ENCODE measurements around the gene ARMC3.

Gene ARMC3

GRCh38 chr10:22997096-22997495 lies 69.2 kb downstream of the ARMC3 start:
- DNase-seq, result no peak

DNA sequence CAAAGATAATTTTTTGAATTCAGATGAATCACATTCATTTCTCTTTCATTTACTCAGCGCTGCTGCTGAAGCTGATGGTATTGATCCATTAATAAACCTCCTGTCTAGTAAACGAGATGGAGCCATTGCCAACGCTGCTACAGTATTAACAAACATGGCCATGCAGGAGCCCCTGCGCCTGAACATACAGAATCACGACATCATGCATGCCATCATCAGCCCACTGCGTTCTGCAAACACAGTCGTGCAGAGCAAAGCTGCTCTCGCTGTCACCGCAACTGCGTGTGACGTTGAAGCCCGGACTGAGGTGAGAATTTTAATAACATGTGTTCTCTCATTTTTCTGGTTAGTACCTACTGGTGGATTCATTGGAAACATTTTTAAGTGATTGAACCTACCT lies 70.2 kb downstream of the ARMC3 start:
- no peak for DNase-seq

GRCh38 chr10:22999942-23000341 lies 72.1 kb downstream of the ARMC3 start:
- no peak for DNase-seq

- DNase-seq, result no peak
Observed at GRCh38 chr10:23001901-23002516, 74.2 kb downstream of the ARMC3 start.

GRCh38 chr10:23005150-23005549 lies 77.3 kb downstream of the ARMC3 start:
- DNase-seq, result no peak

DNA sequence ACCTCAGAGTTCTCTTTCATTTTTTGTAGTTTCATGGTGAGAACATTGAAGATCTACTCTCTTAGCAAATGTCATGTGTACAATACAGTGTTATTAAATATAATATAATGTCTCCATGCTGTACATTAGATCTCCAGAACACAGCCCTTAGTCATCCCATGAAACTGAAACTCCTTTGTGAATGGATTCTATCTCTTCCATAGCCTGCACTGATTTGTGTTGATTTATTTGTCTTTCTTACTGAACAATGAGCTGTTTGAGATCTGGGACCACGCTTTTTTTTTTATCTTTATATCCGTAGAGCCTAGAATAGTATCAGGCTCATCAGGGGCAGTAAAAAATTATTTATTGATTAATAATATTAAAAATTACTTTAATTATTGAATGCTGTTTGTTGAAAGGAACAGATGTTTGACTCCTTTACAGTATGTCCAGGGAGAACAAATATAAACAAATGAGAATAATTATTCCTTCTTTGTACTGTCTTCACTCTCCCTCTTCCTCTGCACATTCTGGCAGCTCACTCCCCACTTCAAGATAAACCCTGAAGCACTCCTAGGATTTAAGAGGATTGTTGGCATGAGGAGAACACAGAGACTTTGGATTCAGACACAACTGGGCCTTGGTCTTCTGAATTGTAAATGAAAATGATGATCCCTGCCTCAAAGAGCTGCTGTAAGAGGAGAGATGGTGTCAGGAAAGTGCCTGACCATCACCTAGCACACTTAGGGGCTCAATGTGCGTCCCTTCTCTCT lies 85.9 kb downstream of the ARMC3 start:
- no peak for DNase-seq

DNA sequence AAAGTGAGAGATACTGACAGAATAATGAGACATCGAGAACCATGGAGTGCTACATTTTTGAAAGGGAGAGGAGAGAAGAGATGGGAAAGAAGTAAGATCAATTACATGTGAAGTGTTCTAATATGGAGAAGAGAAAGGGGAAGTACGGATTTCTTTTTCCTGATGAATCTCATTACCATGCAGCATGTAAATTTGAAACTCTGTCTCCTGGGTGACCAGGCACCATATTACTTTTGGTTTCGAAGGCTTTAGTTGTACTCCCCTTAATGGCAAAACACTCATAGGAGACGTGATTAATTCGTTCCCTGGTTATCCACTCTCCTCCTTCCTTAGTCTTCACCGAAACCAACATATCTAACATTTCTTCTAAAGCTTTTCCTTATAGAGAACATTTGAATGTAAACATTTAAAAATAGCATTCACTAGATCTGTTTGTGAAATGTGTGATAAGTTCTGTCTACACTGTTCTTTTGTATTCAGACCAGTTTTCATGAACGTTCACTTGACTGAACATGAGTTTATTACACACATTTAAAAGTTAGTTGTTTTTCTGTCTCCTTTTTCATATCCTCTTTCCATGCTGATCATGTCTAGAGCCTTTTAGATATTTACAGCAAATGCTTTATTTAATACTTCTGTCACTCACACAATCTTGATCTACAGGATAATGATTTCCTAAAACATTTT lies 87.3 kb downstream of the ARMC3 start:
- no peak for DNase-seq

GRCh38 chr10:23016636-23017035 lies 88.8 kb downstream of the ARMC3 start:
- no peak for DNase-seq

- no peak for DNase-seq
Observed at GRCh38 chr10:23019633-23020032, 91.8 kb downstream of the ARMC3 start.

DNA sequence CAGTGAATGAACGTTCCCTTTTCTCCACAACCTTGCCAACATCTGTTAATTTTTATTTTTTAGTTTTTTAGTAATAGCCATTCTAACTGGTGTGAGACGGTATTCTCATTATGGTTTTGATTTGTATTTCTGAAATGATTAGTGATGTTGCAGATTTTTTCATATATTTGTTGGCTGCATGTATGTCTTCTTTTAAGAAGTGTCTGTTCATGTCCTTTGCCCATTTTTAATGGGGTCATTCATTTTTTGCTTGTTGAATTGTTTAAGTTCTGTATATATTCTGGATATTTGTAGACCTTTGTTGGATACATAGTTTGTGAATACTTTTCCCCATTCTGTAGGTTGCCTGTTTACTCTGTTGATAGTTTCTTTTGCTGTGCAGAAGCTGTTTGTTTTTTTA lies 93.6 kb downstream of the ARMC3 start:
- DNase-seq, result no peak

- DNase-seq, result no peak
Observed at GRCh38 chr10:23024002-23024401, 96.1 kb downstream of the ARMC3 start.

DNA sequence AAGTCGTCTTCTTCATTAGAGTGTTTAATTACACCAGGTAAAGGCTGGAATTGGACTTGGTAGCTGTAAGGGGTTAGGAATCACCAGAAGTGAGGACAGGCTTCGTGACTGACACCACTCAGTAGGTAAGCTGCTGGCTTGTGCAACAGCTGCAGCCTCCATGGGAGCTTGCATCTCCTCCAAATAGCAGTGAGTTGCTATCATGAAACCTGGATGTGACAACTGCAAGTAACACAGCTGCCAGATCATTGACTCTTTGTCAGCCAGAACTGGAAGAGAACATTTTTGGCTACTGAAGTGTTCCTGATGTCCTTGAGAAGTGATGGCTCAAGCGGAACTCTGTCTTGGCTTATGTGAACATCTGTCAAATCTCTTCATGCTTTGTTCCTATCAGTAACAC lies 103.5 kb downstream of the ARMC3 start:
- DNase-seq, result no peak

DNA sequence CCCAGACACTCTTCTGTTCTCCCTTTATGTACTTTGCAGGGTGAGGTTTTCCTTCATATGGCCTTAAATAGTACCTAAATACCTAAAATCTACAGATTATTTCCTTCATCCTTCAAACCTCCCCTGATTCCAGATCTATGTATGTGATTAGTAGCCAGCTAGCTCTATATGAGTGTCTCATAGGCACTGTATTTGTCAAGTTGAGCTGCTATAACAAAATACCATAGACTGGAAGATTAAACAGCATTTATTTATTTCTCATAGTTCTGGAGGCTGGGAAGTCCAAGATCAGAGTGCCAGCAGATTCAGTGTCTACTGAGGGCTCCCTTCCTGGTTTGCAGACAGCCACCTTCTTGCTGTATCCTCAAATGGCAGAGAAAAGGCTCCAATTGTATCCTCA lies 106.9 kb downstream of the ARMC3 start:
- DNase-seq, result no peak

GRCh38 chr10:23035569-23035968 lies 107.7 kb downstream of the ARMC3 start:
- DNase-seq, result no peak

DNA sequence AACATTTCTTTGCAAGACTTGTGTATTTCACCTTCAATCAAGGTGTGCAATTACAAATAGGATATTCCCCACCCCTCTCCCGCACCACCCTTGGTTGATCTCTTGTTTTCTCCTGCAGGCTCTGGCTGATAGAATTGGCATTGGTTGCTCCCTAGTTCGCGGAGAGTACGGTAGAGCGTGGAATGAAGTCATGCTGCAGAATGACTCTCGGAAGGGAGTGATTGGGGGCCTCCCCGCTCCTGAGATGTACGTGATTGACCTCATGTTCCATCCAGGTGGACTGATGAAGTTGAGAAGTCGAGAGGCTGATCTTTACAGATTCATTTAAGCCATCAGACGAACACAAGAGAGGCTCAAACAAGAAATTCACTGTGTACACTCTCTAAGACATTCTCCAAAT lies 109.3 kb downstream of the ARMC3 start:
- no peak for DNase-seq

- no peak for DNase-seq
Observed at GRCh38 chr10:23037561-23037960, 109.7 kb downstream of the ARMC3 start.

DNA sequence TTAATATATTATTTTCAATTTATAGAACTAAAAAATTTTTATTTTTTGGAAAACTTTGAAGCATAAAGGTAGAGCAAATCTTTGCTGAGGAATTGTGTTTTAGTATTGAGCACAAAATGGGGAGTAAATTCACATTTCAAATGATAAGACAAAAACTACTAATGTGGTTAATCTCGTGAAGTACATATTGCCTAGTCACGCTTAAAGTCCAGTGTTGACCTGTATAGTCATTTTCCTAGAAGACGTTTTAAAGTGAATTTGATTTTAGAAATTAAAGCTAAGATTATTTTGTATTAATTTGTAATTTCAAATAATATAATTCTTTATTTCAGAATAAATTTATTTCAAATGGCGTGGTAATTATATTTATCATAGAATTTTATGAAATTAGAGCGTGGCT lies 110.3 kb downstream of the ARMC3 start:
- no peak for DNase-seq

- no peak for DNase-seq
Observed at GRCh38 chr10:23040002-23040401, 112.1 kb downstream of the ARMC3 start.

- DNase-seq, result no peak
Observed at GRCh38 chr10:23046027-23046426, 118.2 kb downstream of the ARMC3 start.

- no peak for DNase-seq
Observed at GRCh38 chr10:23047201-23048050, 119.6 kb downstream of the ARMC3 start.

DNA sequence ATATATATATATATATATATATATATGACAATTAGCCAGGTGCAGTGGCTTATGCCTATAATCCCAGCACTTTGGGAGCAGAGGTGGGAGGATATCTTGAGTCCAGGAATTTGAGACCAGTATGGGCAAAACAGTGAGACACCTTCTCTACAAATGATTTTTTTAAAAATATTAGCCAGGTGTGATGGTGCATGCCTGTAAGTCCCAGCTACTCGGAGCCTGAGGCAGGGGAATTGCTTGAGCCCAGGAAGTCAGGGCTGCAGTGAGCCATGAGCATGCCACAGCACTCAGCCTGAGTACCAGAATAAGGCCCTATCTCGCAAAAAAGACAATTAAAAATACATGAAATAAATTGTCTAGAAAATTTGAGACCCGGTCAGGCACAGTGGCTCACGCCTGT lies 120.3 kb downstream of the ARMC3 start:
- DNase-seq, result no peak

DNA sequence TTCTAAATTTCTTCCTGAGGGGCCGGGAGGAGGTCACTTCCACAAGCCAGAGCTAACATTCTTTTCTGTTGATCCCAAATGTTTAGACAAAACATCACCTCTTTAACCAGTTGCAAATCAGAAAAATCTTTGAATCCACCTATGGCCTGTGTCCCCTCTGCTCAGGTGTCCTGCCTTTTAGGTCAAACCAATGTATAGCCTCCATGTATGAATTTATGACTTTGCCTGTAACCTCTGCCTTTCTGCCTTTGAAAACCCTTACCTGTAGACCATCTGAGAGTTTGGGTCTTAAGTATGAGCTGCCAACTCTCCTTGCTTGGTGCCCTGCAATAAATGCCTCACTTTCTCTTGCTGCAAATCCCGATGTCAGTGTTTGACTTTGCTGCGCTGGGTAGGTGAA lies 123.4 kb downstream of the ARMC3 start:
- DNase-seq, result no peak

GRCh38 chr10:23051855-23052331 lies 124.0 kb downstream of the ARMC3 start:
- DNase-seq, result no peak

All from SHP77 treated with DMSO at 0.1 percent for 48 hours (cell line).